Measurements from ENCODE around the gene TSPO. TPM values are rescaled to one million over a fixed set of nuclear protein-coding genes. Genes with fewer than 3 reads are reported as not detected.

The TSPO gene
- polyA plus RNA-seq, 4 donors = 6.6 to 375 (median 242) TPM

DNA sequence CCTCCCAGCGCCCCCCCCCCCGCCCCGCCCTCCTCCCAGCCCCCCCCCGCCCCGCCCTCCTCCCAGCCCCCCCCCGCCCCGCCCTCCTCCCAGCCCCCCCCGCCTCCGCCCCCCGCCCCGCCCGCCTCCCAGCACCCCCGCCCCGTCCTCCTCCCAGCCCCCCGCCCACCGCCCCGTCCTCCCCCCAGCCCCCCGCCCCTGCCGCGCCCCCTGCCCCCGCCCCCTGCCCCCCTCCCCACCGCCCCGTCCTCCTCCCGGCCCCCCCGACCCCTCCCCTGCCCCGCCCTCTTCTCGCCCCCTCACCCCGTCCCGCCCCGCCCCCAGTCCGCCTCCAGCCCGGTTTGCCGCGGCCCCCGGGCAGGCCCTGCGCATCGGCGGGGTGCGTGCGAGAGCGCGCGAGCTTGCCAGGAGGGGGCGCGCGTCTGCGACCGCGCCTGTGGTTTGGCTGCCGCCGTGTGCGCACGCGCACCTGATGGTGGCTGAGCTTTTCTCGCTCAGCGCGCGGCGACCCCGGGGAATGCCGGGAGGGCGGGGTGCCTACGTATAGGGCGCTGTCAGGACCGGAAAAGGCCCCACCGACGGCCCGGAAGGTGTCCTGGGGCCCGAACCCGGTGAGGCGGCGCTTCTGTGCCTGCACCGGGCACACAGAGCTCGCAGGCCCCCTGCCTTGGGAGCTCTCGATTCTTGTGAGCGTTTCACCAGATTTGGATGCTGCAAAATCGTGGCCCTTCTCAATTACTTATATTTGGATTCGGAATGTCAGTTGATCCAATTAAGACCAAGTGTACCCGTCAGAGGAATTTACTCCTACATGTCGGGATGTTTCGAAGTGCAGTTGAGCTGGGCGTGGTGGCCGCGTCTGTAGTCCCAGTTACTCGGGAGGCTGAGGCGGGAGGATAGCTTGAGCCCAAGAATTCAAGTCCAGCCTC, 36.1 kb downstream of the TSPO start:
- Histone ChIP-seq H3K4me3 (ENCODE audit: low read depth in 1 of 3, low read length in 3 of 3) (peak overlapping the region in 2 of 3 donors; percentile 58 to 75), H3K27ac (ENCODE audit: low read depth in 1 of 3, low read length in 2 of 3) (peak overlapping the region; percentile 89 to 94 (median 93)), H3K4me1 (ENCODE audit: control insufficient read depth in 3 of 3, insufficient read depth in 2 of 3, low read depth in 1 of 3, low read length in 2 of 3) (peaks cover 0 to 21% (median 4%) of the 10 kb centered on the region in 3 donors), H3K9me3 (ENCODE audit: control insufficient read depth in 2 of 2, insufficient read depth in 1 of 2, low read depth in 1 of 2, low read length in 1 of 2) (peaks cover 0 to 4% of the 10 kb centered on the region in 2 donors), H3K36me3 (ENCODE audit: control insufficient read depth in 3 of 3, insufficient read depth in 2 of 3, low read depth in 1 of 3, low read length in 3 of 3) (peaks cover 0 to 17% (median 0%) of the 10 kb centered on the region in 3 donors), H3K27me3 (ENCODE audit: control insufficient read depth in 3 of 3, insufficient read depth in 3 of 3, low read length in 3 of 3) (peaks cover 0 to 3% (median 0%) of the 10 kb centered on the region in 3 donors)
- no peak for FAIRE-seq
- DNase-seq = peak; percentile 96 to 99
- WGBS, 3 donors = 2 to 4% (median 4%) methylated on average over 24 to 62 of the region's 86 CpGs

DNA sequence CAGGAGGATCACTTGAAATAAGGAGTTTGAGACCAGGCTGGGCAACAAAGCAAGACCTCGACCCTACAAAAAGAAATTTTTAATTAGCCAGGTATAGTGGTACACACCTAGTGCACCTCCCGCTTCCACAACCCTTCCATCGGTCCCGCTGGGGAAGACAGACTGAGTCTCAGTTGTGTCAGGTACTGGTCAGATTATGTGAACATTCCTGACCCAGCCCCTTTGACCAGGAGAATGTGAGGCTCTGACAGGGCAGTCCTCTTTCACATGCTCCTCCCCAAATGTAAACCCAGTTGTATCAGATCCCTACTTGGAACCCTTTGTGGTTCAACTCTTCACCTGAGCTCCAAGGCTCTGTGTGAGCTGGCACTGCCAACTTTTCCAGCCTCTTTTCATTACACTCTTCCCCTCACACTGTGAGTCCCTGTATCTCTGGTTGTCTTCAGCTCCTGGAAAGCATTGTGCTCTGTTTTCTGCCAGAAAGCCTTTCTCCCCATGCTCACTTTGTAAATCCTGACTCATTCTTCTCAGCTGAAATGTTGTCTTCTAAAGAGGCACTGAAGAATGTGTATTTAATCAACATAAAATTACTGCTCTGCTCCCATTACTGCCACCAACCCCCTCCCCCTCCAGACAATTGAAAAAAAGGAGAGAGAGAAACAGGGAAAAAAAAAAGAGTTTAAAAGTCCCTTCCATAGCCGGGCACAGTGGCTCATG, 37.6 kb downstream of the TSPO start:
- DNase-seq = no peak

DNA sequence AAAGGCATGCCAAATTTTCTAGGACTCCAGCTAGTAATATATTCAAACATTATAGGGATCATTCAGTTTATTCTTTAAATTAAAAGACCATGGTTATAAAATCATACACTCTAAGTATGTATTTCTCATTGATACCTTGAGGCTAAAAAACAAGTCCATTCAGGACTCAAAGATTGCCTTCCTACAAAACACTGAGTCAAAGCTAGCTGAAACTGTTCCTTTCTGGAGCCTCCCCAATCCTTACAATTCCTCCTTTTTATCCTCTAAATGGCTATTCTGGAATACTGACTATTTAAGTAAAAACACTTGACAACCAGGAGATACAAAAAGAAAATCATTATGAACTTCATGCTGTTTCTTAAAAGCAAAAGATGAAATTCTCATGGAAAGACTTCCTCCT, 40.5 kb downstream of the TSPO start:
- DNase-seq (no peak), FAIRE-seq (no peak)
- H3K4me3 ChIP-seq (ENCODE audit: low read depth in 1 of 3, low read length in 3 of 3) = no peak overlapping the region
- no peak overlapping the region for H3K27ac ChIP-seq (ENCODE audit: low read depth in 1 of 3, low read length in 2 of 3)
- peaks cover 0 to 4% of the 10 kb centered on the region in 2 donors for H3K9me3 ChIP-seq (ENCODE audit: control insufficient read depth in 2 of 2, insufficient read depth in 1 of 2, low read depth in 1 of 2, low read length in 1 of 2)
- H3K36me3 ChIP-seq (ENCODE audit: control insufficient read depth in 3 of 3, insufficient read depth in 2 of 3, low read depth in 1 of 3, low read length in 3 of 3) = no peaks in the 10 kb centered on the region
- H3K4me1 ChIP-seq (ENCODE audit: control insufficient read depth in 3 of 3, insufficient read depth in 2 of 3, low read depth in 1 of 3, low read length in 2 of 3) = no peaks in the 10 kb centered on the region
- peaks cover 0 to 3% (median 0%) of the 10 kb centered on the region in 3 donors for H3K27me3 ChIP-seq (ENCODE audit: control insufficient read depth in 3 of 3, insufficient read depth in 3 of 3, low read length in 3 of 3)

More for the DNA sequence above, 37.6 kb downstream of the TSPO start:
- Histone ChIP-seq H3K9me3 (ENCODE audit: control insufficient read depth in 2 of 2, insufficient read depth in 1 of 2, low read depth in 1 of 2, low read length in 1 of 2) (peaks cover 0 to 4% of the 10 kb centered on the region in 2 donors), H3K27ac (ENCODE audit: low read depth in 1 of 3, low read length in 2 of 3) (no peak overlapping the region), H3K4me1 (ENCODE audit: control insufficient read depth in 3 of 3, insufficient read depth in 2 of 3, low read depth in 1 of 3, low read length in 2 of 3) (peaks cover 0 to 12% (median 4%) of the 10 kb centered on the region in 3 donors), H3K36me3 (ENCODE audit: control insufficient read depth in 3 of 3, insufficient read depth in 2 of 3, low read depth in 1 of 3, low read length in 3 of 3) (peaks cover 0 to 4% (median 0%) of the 10 kb centered on the region in 3 donors), H3K27me3 (ENCODE audit: control insufficient read depth in 3 of 3, insufficient read depth in 3 of 3, low read length in 3 of 3) (peaks cover 0 to 3% (median 0%) of the 10 kb centered on the region in 3 donors), H3K4me3 (ENCODE audit: low read depth in 1 of 3, low read length in 3 of 3) (no peak overlapping the region)
- FAIRE-seq = no peak
- WGBS, 3 donors = 89 to 92% (median 91%) methylated on average over 5 of the region's 5 CpGs

DNA sequence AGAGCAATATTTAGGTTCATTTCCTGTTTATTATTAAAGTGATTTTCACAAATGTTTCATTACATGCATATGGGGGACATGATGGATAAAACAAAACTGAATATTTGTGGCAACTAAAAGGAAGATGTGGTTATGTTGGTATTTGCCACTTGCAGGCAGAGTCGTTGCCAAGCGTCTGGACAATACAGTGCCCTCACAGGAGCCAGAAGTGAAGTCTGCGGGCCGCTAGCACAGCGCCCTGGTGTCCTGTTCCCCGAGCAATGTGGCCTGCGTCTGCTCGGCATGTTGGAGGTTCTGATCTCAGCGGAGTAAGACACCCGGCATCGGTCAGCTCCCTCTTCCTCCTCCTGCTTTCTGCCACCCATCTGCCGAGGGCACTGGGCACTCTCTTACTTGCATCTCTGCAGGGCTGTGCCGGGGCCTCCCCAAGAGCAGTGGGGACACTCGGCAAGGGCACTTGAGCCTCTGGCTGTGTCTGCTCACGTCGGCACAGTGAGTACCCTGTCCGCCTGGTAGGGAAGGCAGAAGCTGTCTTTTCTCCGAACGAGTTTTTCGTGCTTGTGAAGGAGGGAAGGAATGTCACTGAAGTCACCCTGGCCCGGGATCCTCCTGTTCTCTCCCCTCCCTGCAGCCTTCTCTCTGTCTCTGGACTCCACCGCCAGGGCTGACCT, 46.0 kb downstream of the TSPO start:
- no peak for DNase-seq
- Histone ChIP-seq H3K27me3 (ENCODE audit: control insufficient read depth in 3 of 3, insufficient read depth in 3 of 3, low read length in 3 of 3) (no peaks in the 10 kb centered on the region), H3K27ac (ENCODE audit: low read depth in 1 of 3, low read length in 2 of 3) (no peak overlapping the region), H3K4me3 (ENCODE audit: low read depth in 1 of 3, low read length in 3 of 3) (no peak overlapping the region), H3K4me1 (ENCODE audit: control insufficient read depth in 3 of 3, insufficient read depth in 2 of 3, low read depth in 1 of 3, low read length in 2 of 3) (no peaks in the 10 kb centered on the region), H3K36me3 (ENCODE audit: control insufficient read depth in 3 of 3, insufficient read depth in 2 of 3, low read depth in 1 of 3, low read length in 3 of 3) (no peaks in the 10 kb centered on the region), H3K9me3 (ENCODE audit: control insufficient read depth in 2 of 2, insufficient read depth in 1 of 2, low read depth in 1 of 2, low read length in 1 of 2) (no peaks in the 10 kb centered on the region)
- 61 to 64% (median 62%) methylated on average over 22 of the region's 22 CpGs for WGBS, 3 donors
- FAIRE-seq = no peak

DNA sequence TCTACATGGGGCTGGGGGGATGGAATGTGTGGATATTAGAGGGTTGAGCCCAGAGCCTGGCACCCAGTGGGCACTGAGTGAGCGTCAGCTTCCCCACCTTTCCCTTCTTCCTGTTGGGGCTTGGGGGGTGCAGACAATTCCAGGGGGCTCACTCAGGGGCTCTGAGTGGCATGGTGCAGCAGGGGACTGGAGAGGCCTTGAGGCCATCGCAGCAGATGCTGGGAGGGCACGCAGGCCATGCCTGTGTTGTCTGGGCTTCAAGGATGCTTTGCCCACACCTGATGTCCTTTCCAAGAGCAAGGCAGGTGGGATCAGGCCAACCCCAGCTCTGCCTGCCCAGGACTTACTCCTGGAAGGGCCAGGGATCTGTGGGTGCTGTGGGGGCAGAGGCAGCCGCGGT, 46.8 kb downstream of the TSPO start:
- Histone ChIP-seq H3K4me3 (ENCODE audit: low read depth in 1 of 3, low read length in 3 of 3) (no peak overlapping the region), H3K9me3 (ENCODE audit: control insufficient read depth in 2 of 2, insufficient read depth in 1 of 2, low read depth in 1 of 2, low read length in 1 of 2) (no peaks in the 10 kb centered on the region), H3K27me3 (ENCODE audit: control insufficient read depth in 3 of 3, insufficient read depth in 3 of 3, low read length in 3 of 3) (no peaks in the 10 kb centered on the region), H3K4me1 (ENCODE audit: control insufficient read depth in 3 of 3, insufficient read depth in 2 of 3, low read depth in 1 of 3, low read length in 2 of 3) (no peaks in the 10 kb centered on the region), H3K27ac (ENCODE audit: low read depth in 1 of 3, low read length in 2 of 3) (no peak overlapping the region), H3K36me3 (ENCODE audit: control insufficient read depth in 3 of 3, insufficient read depth in 2 of 3, low read depth in 1 of 3, low read length in 3 of 3) (no peaks in the 10 kb centered on the region)
- WGBS, 3 donors = 73 to 88% (median 78%) methylated on average over 5 of the region's 5 CpGs
- FAIRE-seq = no peak
- no peak for DNase-seq

DNA sequence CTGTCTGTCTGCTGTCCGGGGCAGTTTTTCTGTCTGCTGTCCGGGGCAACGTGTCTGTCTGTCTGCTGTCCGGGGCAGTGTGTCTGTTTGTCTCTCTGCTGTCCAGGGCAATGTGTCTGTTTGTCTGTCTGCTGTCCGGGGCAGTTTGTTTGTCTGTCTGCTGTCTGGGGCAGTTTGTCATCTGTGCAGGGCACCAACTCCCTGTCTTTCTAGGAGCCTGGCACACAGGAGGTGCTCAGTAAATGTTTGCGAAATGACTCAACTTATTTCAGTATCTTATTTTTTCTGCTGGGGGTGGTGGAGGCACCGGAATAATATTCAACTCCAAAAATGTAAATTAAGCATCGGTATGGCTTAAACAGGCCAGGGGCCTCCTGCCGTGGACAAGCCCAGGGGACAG, 47.6 kb downstream of the TSPO start:
- 65 to 80% (median 80%) methylated on average over 8 to 9 of the region's 9 CpGs for WGBS, 3 donors
- DNase-seq = no peak
- no peaks in the 10 kb centered on the region for H3K27me3 ChIP-seq (ENCODE audit: control insufficient read depth in 3 of 3, insufficient read depth in 3 of 3, low read length in 3 of 3)
- no peak for FAIRE-seq
- no peaks in the 10 kb centered on the region for H3K4me1 ChIP-seq (ENCODE audit: control insufficient read depth in 3 of 3, insufficient read depth in 2 of 3, low read depth in 1 of 3, low read length in 2 of 3)
- no peaks in the 10 kb centered on the region for H3K36me3 ChIP-seq (ENCODE audit: control insufficient read depth in 3 of 3, insufficient read depth in 2 of 3, low read depth in 1 of 3, low read length in 3 of 3)
- no peaks in the 10 kb centered on the region for H3K9me3 ChIP-seq (ENCODE audit: control insufficient read depth in 2 of 2, insufficient read depth in 1 of 2, low read depth in 1 of 2, low read length in 1 of 2)
- no peak overlapping the region for H3K4me3 ChIP-seq (ENCODE audit: low read depth in 1 of 3, low read length in 3 of 3)
- no peak overlapping the region for H3K27ac ChIP-seq (ENCODE audit: low read depth in 1 of 3, low read length in 2 of 3)

DNA sequence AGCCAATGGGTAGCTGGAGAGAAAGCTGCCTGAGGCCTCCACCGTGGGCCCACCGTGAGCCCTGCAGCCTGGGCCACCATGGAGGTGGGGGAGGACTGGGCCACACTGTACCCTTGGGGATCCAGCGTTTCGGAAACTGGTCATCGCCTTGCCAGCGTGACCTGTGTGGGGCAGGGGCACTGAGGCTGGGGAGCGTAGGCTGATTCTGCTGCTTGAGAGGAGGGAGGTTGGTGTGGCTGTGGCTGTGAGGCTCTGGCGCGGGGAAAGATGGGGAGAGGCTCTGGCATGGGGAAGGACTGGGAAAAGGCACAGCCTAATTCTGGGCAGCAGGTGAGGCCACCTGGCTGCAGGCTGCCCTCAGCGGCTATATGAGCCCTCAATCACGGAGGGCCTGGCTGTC, 48.2 kb downstream of the TSPO start:
- H3K27ac ChIP-seq (ENCODE audit: low read depth in 1 of 3, low read length in 2 of 3) = no peak overlapping the region
- H3K27me3 ChIP-seq (ENCODE audit: control insufficient read depth in 3 of 3, insufficient read depth in 3 of 3, low read length in 3 of 3) = no peaks in the 10 kb centered on the region
- no peak overlapping the region for H3K4me3 ChIP-seq (ENCODE audit: low read depth in 1 of 3, low read length in 3 of 3)
- DNase-seq (no peak), FAIRE-seq (no peak)
- H3K36me3 ChIP-seq (ENCODE audit: control insufficient read depth in 3 of 3, insufficient read depth in 2 of 3, low read depth in 1 of 3, low read length in 3 of 3) = no peaks in the 10 kb centered on the region
- H3K9me3 ChIP-seq (ENCODE audit: control insufficient read depth in 2 of 2, insufficient read depth in 1 of 2, low read depth in 1 of 2, low read length in 1 of 2) = no peaks in the 10 kb centered on the region
- 82 to 86% (median 84%) methylated on average over 11 of the region's 11 CpGs for WGBS, 3 donors
- no peaks in the 10 kb centered on the region for H3K4me1 ChIP-seq (ENCODE audit: control insufficient read depth in 3 of 3, insufficient read depth in 2 of 3, low read depth in 1 of 3, low read length in 2 of 3)

DNA sequence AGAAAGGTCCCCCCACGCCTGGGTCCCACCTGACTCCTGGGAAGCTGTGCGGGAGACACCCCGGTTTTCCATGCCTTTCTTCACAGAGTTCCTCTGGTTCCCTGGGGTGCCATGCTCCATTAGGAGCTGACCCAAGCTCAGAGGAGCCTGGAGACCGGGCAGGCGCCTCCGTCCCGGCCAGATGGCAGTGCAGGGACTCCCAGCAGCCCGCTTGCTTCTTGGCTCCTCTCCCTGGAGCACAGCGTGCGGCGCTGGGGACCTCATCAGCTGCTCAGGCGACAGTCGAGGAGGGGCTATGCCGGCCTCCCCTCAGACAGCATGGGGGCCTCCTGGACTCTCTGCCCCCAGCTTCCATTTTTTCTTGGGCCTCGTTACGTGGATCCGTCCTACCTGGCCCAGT, 48.7 kb downstream of the TSPO start:
- 80 to 85% (median 85%) methylated on average over 17 of the region's 17 CpGs for WGBS, 3 donors
- H3K9me3 ChIP-seq (ENCODE audit: control insufficient read depth in 2 of 2, insufficient read depth in 1 of 2, low read depth in 1 of 2, low read length in 1 of 2) = no peaks in the 10 kb centered on the region
- no peak for FAIRE-seq
- no peaks in the 10 kb centered on the region for H3K27me3 ChIP-seq (ENCODE audit: control insufficient read depth in 3 of 3, insufficient read depth in 3 of 3, low read length in 3 of 3)
- no peaks in the 10 kb centered on the region for H3K4me1 ChIP-seq (ENCODE audit: control insufficient read depth in 3 of 3, insufficient read depth in 2 of 3, low read depth in 1 of 3, low read length in 2 of 3)
- H3K36me3 ChIP-seq (ENCODE audit: control insufficient read depth in 3 of 3, insufficient read depth in 2 of 3, low read depth in 1 of 3, low read length in 3 of 3) = no peaks in the 10 kb centered on the region
- no peak for DNase-seq
- H3K4me3 ChIP-seq (ENCODE audit: low read depth in 1 of 3, low read length in 3 of 3) = no peak overlapping the region
- no peak overlapping the region for H3K27ac ChIP-seq (ENCODE audit: low read depth in 1 of 3, low read length in 2 of 3)

Measured in small intestine (tissue), 7 donors.